Trophoblast cell (in vitro differentiated cells and primary cell): Measurements from ENCODE around the gene KRT78.
A peak's percentile ranks its signal among the peaks of the same experiment; 100 is the strongest.

Experiments
- DNase-seq, 2 donors: peaks; one replicate each; pipeline ENCODE4 v3.0.0-alpha.2; 2016
- H2AFZ ChIP-seq: 2 replicates; pipeline ENCODE4 v1.6.1; 2013; ENCODE audit warnings: low read length, moderate library complexity, mild to moderate bottlenecking; ENCODE audit not compliant: insufficient read depth, poor library complexity
- H2AK5ac ChIP-seq: 2 replicates; pipeline ENCODE4 v1.6.1; 2013; ENCODE audit warnings: mild to moderate bottlenecking, low read length
- H2BK120ac ChIP-seq: 2 replicates; pipeline ENCODE4 v1.6.1; 2013; ENCODE audit warnings: low read length, mild to moderate bottlenecking, moderate library complexity; ENCODE audit not compliant: insufficient read depth, poor library complexity
- H2BK12ac ChIP-seq: 2 replicates; pipeline ENCODE4 v1.6.1; 2013; ENCODE audit warnings: mild to moderate bottlenecking, low read length, moderate library complexity
- H2BK5ac ChIP-seq: 2 replicates; pipeline ENCODE4 v1.6.1; 2013; ENCODE audit warnings: low read length, low read depth, moderate library complexity, mild to moderate bottlenecking; ENCODE audit not compliant: poor library complexity
- H3K14ac ChIP-seq: 2 replicates; pipeline ENCODE4 v1.6.1; 2013; ENCODE audit warnings: mild to moderate bottlenecking, low read length
- H3K18ac ChIP-seq: 2 replicates; pipeline ENCODE4 v1.6.1; 2013; ENCODE audit warnings: mild to moderate bottlenecking, low read length
- H3K23ac ChIP-seq: 2 replicates; pipeline ENCODE4 v1.6.1; 2013; ENCODE audit warnings: low read length
- H3K27ac ChIP-seq: 2 replicates; pipeline ENCODE4 v1.5.1; 2013; ENCODE audit warnings: low read depth, mild to moderate bottlenecking, inconsistent platforms, low read length, moderate library complexity
- H3K27me3 ChIP-seq: 2 replicates; pipeline ENCODE4 v1.6.1; 2013; ENCODE audit warnings: inconsistent platforms, mild to moderate bottlenecking, low read length, moderate library complexity; ENCODE audit not compliant: insufficient read depth
- H3K36me3 ChIP-seq, 2 experiments: 1 replicate in 1 of 2; 2 replicates in 1 of 2; pipeline ENCODE4 v1.6.1; 2013; ENCODE audit warnings: low read length in 2 of 2, mild to moderate bottlenecking in 2 of 2, moderate library complexity in 1 of 2; ENCODE audit not compliant: insufficient read depth in 2 of 2, control insufficient read depth in 1 of 2
- H3K4ac ChIP-seq: 2 replicates; pipeline ENCODE4 v1.6.1; 2013; ENCODE audit warnings: low read depth, mild to moderate bottlenecking, low read length, moderate library complexity
- H3K4me1 ChIP-seq, 2 experiments: 1 replicate in 1 of 2; 2 replicates in 1 of 2; pipeline ENCODE4 v1.6.1; 2013; ENCODE audit warnings: low read length in 2 of 2, mild to moderate bottlenecking in 2 of 2, moderate library complexity in 1 of 2; ENCODE audit not compliant: insufficient read depth in 2 of 2, control insufficient read depth in 1 of 2
- H3K4me2 ChIP-seq: 2 replicates; pipeline ENCODE4 v1.6.1; 2013; ENCODE audit warnings: inconsistent platforms, mild to moderate bottlenecking, low read length, moderate library complexity
- H3K4me3 ChIP-seq: 2 replicates; pipeline ENCODE4 v1.5.1; 2013; ENCODE audit warnings: mild to moderate bottlenecking, low read depth, low read length, inconsistent platforms
- H3K79me1 ChIP-seq: one replicate; pipeline ENCODE4 v1.6.1; 2013; ENCODE audit warnings: low read length
- H3K79me2 ChIP-seq: 2 replicates; pipeline ENCODE4 v1.6.1; 2013; ENCODE audit warnings: low read length, mild to moderate bottlenecking; ENCODE audit not compliant: control insufficient read depth, insufficient read depth, poor library complexity
- H3K9ac ChIP-seq: 2 replicates; pipeline ENCODE4 v1.6.1; 2013; ENCODE audit warnings: mild to moderate bottlenecking, low read length
- H3K9me3 ChIP-seq: 2 replicates; pipeline ENCODE4 v1.6.1; 2013; ENCODE audit warnings: low read depth, mild to moderate bottlenecking, control low read depth, inconsistent platforms, low read length; ENCODE audit not compliant: insufficient read depth
- H4K12ac ChIP-seq: 2 replicates; pipeline ENCODE4 v1.6.1; 2013; ENCODE audit warnings: low read depth, mild to moderate bottlenecking, low read length, moderate library complexity
- H4K8ac ChIP-seq: 2 replicates; pipeline ENCODE4 v1.6.1; 2013; ENCODE audit warnings: low read depth, mild to moderate bottlenecking, low read length, moderate library complexity
- H4K91ac ChIP-seq: one replicate; pipeline ENCODE4 v1.6.1; 2013; ENCODE audit warnings: low read depth, mild to moderate bottlenecking, low read length, moderate library complexity
- WGBS: extraction: QIAGEN DNeasy Blood & Tissue Kit; methylation state at CpG from one replicate; pipeline ENCODE4 v1.1.7; 2013; ENCODE audit warnings: missing lambda C conversion rate; ENCODE audit not compliant: insufficient read length, insufficient coverage; ENCODE audit errors: extremely low coverage; 5-methylcytosine and 5-hydroxymethylcytosine counted together

KRT78 gene

GRCh38 chr12:52821826-52822660 is 26.8 kb downstream of the KRT78 start:
- Histone ChIP-seq H3K9me3 (no peaks in the 10 kb centered on the region), H2AK5ac (no peak overlapping the region), H3K23ac (no peak overlapping the region), H3K4me1 (peaks cover 0 to 1% of the 10 kb centered on the region in 2 experiments), H3K14ac (no peak overlapping the region), H2BK12ac (no peak overlapping the region), H3K18ac (no peak overlapping the region), H3K4ac (no peak overlapping the region), H3K36me3 (no peaks in the 10 kb centered on the region), H3K27ac (no peak overlapping the region), H3K27me3 (no peaks in the 10 kb centered on the region), H4K91ac (no peak overlapping the region), H3K79me2 (no peaks in the 10 kb centered on the region), H3K79me1 (no peaks in the 10 kb centered on the region), H3K4me2 (no peak overlapping the region), H2AFZ (no peak overlapping the region), H3K4me3 (no peak overlapping the region), H2BK5ac (no peak overlapping the region), H2BK120ac (no peak overlapping the region), H3K9ac (no peak overlapping the region), H4K12ac (no peak overlapping the region), H4K8ac (no peak overlapping the region)
- WGBS, result no CpG with 5 or more reads among the region's 10 CpGs
- DNase-seq, result peak in 1 of 2 donors; percentile 34

DNA sequence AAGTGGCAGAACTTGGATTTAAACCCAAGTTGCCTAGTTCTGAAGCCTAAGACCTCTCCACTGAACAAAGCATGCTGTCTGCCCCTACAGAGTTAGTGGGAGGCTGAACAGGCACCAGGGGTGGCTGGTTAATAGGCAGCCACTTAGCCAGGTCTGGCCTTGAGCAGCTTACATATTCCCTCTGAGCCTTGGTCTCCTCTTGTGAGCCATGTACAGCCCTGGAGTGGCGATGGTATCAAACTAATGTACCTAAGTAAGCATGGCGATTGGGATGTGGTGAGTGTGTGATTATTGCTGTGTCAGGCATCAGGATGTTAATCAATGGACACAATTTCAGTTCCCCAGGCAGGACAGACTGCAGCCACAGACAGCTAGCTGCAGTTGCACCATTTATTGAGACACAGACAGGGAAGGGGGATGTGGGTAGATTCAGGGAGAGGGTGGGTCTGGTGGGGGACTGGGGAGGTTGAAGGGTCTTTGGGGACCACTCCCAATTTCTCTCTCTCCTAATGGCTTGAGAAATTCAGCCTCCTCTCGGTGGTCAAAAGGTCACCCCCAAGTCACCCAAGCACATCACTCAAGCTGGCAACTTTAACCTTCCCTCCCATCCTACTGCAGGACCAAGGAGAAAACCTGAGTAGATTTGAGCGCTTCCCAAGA is 27.6 kb downstream of the KRT78 start:
- H4K91ac ChIP-seq, result no peak overlapping the region
- no peak overlapping the region for H3K27ac ChIP-seq
- H3K4ac ChIP-seq, result no peak overlapping the region
- no peaks in the 10 kb centered on the region for H3K79me2 ChIP-seq
- no peak overlapping the region for H3K4me3 ChIP-seq
- no peaks in the 10 kb centered on the region for H3K36me3 ChIP-seq
- no peak overlapping the region for H2AK5ac ChIP-seq
- H3K4me1 ChIP-seq, result no peaks in the 10 kb centered on the region
- H2AFZ ChIP-seq, result no peak overlapping the region
- H3K9me3 ChIP-seq, result no peaks in the 10 kb centered on the region
- H3K79me1 ChIP-seq, result no peaks in the 10 kb centered on the region
- no peak overlapping the region for H2BK120ac ChIP-seq
- no peak overlapping the region for H3K23ac ChIP-seq
- H2BK5ac ChIP-seq, result no peak overlapping the region
- H3K14ac ChIP-seq, result no peak overlapping the region
- no peak overlapping the region for H3K4me2 ChIP-seq
- no peak overlapping the region for H4K8ac ChIP-seq
- no peak for DNase-seq
- H3K9ac ChIP-seq, result no peak overlapping the region
- no CpG with 5 or more reads among the region's 4 CpGs for WGBS
- no peaks in the 10 kb centered on the region for H3K27me3 ChIP-seq
- H3K18ac ChIP-seq, result no peak overlapping the region
- H2BK12ac ChIP-seq, result no peak overlapping the region
- H4K12ac ChIP-seq, result no peak overlapping the region

DNA sequence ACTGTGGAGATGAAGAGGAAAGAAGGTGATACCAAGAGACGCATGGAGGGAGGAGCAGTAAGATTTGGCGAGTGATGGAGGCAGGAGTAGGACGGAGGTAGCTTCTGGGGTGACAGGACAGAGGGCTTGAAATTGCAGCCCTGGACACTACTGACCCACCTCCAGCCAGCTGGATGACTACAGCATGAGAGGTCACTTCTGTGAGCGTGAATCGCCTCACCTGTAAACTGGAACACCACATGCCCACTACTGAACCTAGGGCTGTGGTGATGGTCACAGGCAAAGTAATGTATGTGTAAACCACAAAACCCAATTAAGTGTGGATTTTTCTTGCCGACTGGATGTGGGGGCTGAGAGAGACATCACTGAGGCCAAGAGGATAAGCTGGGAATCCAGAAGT is 28.3 kb downstream of the KRT78 start:
- Histone ChIP-seq H3K27me3 (no peaks in the 10 kb centered on the region), H3K36me3 (no peaks in the 10 kb centered on the region), H3K79me2 (no peaks in the 10 kb centered on the region), H3K14ac (no peak overlapping the region), H2BK5ac (no peak overlapping the region), H2BK12ac (no peak overlapping the region), H3K4me3 (no peak overlapping the region), H3K27ac (no peak overlapping the region), H3K9ac (no peak overlapping the region), H3K18ac (no peak overlapping the region), H4K8ac (no peak overlapping the region), H3K4me2 (no peak overlapping the region), H3K4ac (no peak overlapping the region), H4K91ac (no peak overlapping the region), H2AFZ (no peak overlapping the region), H2AK5ac (no peak overlapping the region), H3K23ac (no peak overlapping the region), H3K4me1 (no peaks in the 10 kb centered on the region), H3K9me3 (no peaks in the 10 kb centered on the region), H3K79me1 (no peaks in the 10 kb centered on the region), H2BK120ac (no peak overlapping the region), H4K12ac (no peak overlapping the region)
- WGBS, result no CpG with 5 or more reads among the region's 6 CpGs
- DNase-seq, result no peak

DNA sequence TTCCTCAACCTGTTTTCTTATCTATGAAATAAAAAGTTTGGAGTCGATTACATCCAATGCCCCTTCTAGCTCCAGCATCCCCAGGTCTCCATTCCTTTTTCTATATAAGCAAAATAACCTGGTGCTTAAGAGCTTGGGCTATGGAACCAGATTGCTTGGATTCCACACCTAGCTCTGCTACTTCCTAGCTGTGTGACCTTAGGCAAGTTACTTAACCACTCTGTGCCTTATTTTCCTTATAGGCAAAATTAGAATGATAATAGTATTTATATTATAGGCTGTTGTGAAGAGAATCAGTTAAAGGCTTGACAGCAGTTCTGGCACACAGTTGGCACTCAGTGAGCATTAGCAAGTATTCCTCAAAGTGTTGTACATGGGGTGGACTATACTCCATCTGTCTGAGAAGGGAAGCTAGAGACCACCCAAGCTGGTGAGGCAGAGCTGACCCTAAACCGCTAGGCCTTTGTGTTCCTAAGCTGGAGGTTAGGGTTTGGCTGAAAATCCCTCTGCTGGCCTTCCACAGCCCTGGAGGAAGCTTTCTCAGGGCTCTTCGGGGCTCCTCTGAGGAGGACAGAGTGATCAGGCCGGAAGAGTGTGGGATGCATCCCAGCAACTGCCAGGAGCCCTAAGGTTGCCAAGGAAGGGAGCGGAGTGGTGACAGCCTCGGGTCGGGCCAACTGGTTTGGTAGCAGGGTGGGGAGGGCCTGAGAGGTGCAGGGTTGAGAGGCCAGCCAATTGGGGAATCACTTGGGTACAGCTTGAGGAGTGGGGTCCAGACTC is 28.9 kb downstream of the KRT78 start:
- Histone ChIP-seq H2AK5ac (no peak overlapping the region), H3K4ac (no peak overlapping the region), H3K79me1 (no peaks in the 10 kb centered on the region), H3K4me2 (no peak overlapping the region), H2BK5ac (no peak overlapping the region), H2AFZ (no peak overlapping the region), H3K4me3 (no peak overlapping the region), H4K91ac (no peak overlapping the region), H2BK120ac (no peak overlapping the region), H4K12ac (no peak overlapping the region), H3K9me3 (no peaks in the 10 kb centered on the region), H3K79me2 (no peaks in the 10 kb centered on the region), H2BK12ac (no peak overlapping the region), H3K18ac (no peak overlapping the region), H3K27me3 (no peaks in the 10 kb centered on the region), H3K4me1 (no peaks in the 10 kb centered on the region), H3K14ac (no peak overlapping the region), H3K36me3 (no peaks in the 10 kb centered on the region), H3K23ac (no peak overlapping the region), H4K8ac (no peak overlapping the region), H3K9ac (no peak overlapping the region), H3K27ac (no peak overlapping the region)
- no CpG with 5 or more reads among the region's 7 CpGs for WGBS
- peak in 1 of 2 donors; percentile 20 for DNase-seq
